Keratinocyte (primary cell): ENCODE measurements around the gene SND1.

Source experiments
- EZH2 ChIP-seq: IDR thresholded peaks from one replicate; pipeline ENCODE4 v1.6.1; 2012; ENCODE audit warnings: inconsistent platforms, mild to moderate bottlenecking, low read length, moderate library complexity
- TF ChIP-seq, protein P1 (sequence below), 3 experiments: IDR thresholded peaks in 1 of 3; conservative IDR thresholded peaks in 1 of 3; optimal IDR thresholded peaks in 1 of 3; 2 replicates in 2 of 3; 3 replicates in 1 of 3; pipeline versions ENCODE3 to v1.5.1; 2011; ENCODE audit warnings: low read length in 3 of 3, mild to moderate bottlenecking in 3 of 3, moderate library complexity in 2 of 3, control low read depth in 1 of 3, inconsistent platforms in 1 of 3; ENCODE audit not compliant: insufficient read depth in 2 of 3; ENCODE audit errors: extremely low read depth in 1 of 3

DNA sequence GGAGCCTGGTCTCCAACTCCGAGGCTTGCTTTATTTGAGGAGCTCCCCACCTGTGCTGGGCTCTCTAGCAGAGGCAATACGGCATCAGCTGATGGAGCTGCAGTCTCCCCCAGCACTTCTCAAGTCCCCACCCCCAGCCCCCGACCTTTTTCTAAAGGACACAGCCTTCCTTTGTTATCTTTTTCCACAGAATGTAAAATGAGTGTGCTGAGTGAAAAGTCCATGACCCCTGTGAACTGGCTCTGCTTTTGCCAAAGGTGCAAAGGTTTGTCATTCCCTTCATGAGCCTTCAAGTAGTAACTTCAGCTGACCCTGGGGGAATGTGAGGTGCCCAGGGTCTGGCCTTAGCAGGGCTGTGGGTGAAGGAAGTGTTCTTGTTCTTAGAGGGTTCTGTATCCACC lies 353.8 kb downstream of the SND1 start:
- TF ChIP-seq, protein P1, sequence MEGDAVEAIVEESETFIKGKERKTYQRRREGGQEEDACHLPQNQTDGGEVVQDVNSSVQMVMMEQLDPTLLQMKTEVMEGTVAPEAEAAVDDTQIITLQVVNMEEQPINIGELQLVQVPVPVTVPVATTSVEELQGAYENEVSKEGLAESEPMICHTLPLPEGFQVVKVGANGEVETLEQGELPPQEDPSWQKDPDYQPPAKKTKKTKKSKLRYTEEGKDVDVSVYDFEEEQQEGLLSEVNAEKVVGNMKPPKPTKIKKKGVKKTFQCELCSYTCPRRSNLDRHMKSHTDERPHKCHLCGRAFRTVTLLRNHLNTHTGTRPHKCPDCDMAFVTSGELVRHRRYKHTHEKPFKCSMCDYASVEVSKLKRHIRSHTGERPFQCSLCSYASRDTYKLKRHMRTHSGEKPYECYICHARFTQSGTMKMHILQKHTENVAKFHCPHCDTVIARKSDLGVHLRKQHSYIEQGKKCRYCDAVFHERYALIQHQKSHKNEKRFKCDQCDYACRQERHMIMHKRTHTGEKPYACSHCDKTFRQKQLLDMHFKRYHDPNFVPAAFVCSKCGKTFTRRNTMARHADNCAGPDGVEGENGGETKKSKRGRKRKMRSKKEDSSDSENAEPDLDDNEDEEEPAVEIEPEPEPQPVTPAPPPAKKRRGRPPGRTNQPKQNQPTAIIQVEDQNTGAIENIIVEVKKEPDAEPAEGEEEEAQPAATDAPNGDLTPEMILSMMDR (optimal IDR thresholded peaks at IDR 0.05 in 1 of 3, IDR thresholded peaks at IDR 0.05 in 1 of 3, conservative IDR thresholded peaks at IDR 0.05 in 1 of 3; ENCODE audit: extremely low read depth in 1 of 3, insufficient read depth in 2 of 3, low read length in 3 of 3): no peak
- TF ChIP-seq EZH2: no peak
